ENCODE results near the gene KIAA1328.

KIAA1328 gene

DNA sequence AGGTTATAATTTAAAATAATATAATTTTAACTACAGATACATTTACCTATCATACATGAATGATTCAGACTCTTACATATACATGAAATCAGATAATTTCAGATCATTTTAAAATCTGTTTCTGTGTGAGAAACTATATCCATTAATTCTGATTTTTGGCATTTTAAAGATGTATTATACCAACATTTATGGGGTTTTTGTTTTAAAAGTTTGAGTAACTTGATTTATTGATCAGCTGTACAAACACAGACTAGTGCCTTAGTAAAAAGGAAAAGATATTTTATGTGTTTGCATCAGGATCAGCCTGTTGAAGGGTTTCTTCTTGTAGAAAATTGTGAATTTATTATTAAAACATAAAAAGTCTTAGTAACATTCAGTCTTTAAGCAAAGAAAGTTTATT, 59.9 kb downstream of the KIAA1328 start:
- Histone ChIP-seq H3K9ac (ENCODE audit: low read length) (no peak overlapping the region), H4K20me1 (ENCODE audit: low read depth, low read length) (no peaks in the 10 kb centered on the region), H3K79me2 (ENCODE audit: insufficient read depth, low read length) (no peaks in the 10 kb centered on the region), H3K4me2 (ENCODE audit: low read depth, low read length, poor library complexity, severe bottlenecking) (no peak overlapping the region), H3K36me3 (ENCODE audit: low read length) (no peaks in the 10 kb centered on the region), H3K9me3 (ENCODE audit: insufficient read depth, low read length) (no peaks in the 10 kb centered on the region), H3K4me3 (ENCODE audit: insufficient read depth, low read length, poor library complexity, severe bottlenecking) (no peak overlapping the region), H3F3A (ENCODE audit: insufficient read depth) (no peaks in the 10 kb centered on the region), H3K27me3 (ENCODE audit: low read length) (no peaks in the 10 kb centered on the region), H2AFZ (ENCODE audit: low read depth, low read length, severe bottlenecking) (no peak overlapping the region), H3K27ac (ENCODE audit: low read depth, low read length) (no peak overlapping the region), H3K9me2 (replicated peaks; ENCODE audit: insufficient read depth, low read length) (no peaks in the 10 kb centered on the region)
- TF ChIP-seq, protein P1, sequence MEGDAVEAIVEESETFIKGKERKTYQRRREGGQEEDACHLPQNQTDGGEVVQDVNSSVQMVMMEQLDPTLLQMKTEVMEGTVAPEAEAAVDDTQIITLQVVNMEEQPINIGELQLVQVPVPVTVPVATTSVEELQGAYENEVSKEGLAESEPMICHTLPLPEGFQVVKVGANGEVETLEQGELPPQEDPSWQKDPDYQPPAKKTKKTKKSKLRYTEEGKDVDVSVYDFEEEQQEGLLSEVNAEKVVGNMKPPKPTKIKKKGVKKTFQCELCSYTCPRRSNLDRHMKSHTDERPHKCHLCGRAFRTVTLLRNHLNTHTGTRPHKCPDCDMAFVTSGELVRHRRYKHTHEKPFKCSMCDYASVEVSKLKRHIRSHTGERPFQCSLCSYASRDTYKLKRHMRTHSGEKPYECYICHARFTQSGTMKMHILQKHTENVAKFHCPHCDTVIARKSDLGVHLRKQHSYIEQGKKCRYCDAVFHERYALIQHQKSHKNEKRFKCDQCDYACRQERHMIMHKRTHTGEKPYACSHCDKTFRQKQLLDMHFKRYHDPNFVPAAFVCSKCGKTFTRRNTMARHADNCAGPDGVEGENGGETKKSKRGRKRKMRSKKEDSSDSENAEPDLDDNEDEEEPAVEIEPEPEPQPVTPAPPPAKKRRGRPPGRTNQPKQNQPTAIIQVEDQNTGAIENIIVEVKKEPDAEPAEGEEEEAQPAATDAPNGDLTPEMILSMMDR (IDR thresholded peaks at IDR 0.05; ENCODE audit: insufficient read depth, low read length, poor library complexity, severe bottlenecking), result no peak
- no peak for TF ChIP-seq EZH2phosphoT487 (conservative IDR thresholded peaks at IDR 0.05; ENCODE audit: low read length)

DNA sequence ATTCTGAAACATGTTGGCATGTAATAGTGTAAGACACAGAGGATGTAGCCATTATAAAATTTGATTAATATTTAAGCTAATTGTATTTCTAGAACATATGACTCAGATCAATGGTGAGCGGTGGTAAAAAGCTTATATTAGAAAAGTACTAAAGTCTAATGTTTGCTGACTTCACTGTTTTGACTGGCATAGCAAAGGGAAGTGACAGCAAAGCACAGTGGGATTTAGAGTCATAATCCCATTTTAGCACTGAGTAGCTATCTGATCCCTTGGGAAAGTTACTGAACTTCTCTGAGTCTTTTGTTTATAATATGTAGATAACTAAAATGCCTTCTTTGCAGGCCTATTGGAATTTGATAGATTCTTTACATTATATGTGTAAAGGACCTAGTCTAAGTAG, 60.4 kb downstream of the KIAA1328 start:
- no peaks in the 10 kb centered on the region for H3K9me3 ChIP-seq (ENCODE audit: insufficient read depth, low read length)
- H3F3A ChIP-seq (ENCODE audit: insufficient read depth), result no peaks in the 10 kb centered on the region
- no peaks in the 10 kb centered on the region for H4K20me1 ChIP-seq (ENCODE audit: low read depth, low read length)
- no peak overlapping the region for H3K9ac ChIP-seq (ENCODE audit: low read length)
- H2AFZ ChIP-seq (ENCODE audit: low read depth, low read length, severe bottlenecking), result no peak overlapping the region
- no peak overlapping the region for H3K4me3 ChIP-seq (ENCODE audit: insufficient read depth, low read length, poor library complexity, severe bottlenecking)
- TF ChIP-seq EZH2phosphoT487 (conservative IDR thresholded peaks at IDR 0.05; ENCODE audit: low read length), result no peak
- TF ChIP-seq, protein P1 (IDR thresholded peaks at IDR 0.05; ENCODE audit: insufficient read depth, low read length, poor library complexity, severe bottlenecking), result no peak
- no peaks in the 10 kb centered on the region for H3K9me2 ChIP-seq (replicated peaks; ENCODE audit: insufficient read depth, low read length)
- H3K36me3 ChIP-seq (ENCODE audit: low read length), result no peaks in the 10 kb centered on the region
- no peak overlapping the region for H3K27ac ChIP-seq (ENCODE audit: low read depth, low read length)
- H3K79me2 ChIP-seq (ENCODE audit: insufficient read depth, low read length), result no peaks in the 10 kb centered on the region
- H3K4me2 ChIP-seq (ENCODE audit: low read depth, low read length, poor library complexity, severe bottlenecking), result no peak overlapping the region
- no peaks in the 10 kb centered on the region for H3K27me3 ChIP-seq (ENCODE audit: low read length)

GRCh38 chr18:36889742-36890141, 60.8 kb downstream of the KIAA1328 start:
- Histone ChIP-seq H3K27me3 (ENCODE audit: low read length) (no peaks in the 10 kb centered on the region), H3K27ac (ENCODE audit: low read depth, low read length) (no peak overlapping the region)

More at GRCh38 chr18:36889742-36890141, 60.8 kb downstream of the KIAA1328 start:
- Histone ChIP-seq H2AFZ (ENCODE audit: low read depth, low read length, severe bottlenecking) (no peak overlapping the region), H3K79me2 (ENCODE audit: insufficient read depth, low read length) (no peaks in the 10 kb centered on the region), H3F3A (ENCODE audit: insufficient read depth) (no peaks in the 10 kb centered on the region), H3K4me2 (ENCODE audit: low read depth, low read length, poor library complexity, severe bottlenecking) (no peak overlapping the region), H3K36me3 (ENCODE audit: low read length) (no peaks in the 10 kb centered on the region), H3K4me3 (ENCODE audit: insufficient read depth, low read length, poor library complexity, severe bottlenecking) (no peak overlapping the region), H3K9me2 (replicated peaks; ENCODE audit: insufficient read depth, low read length) (no peaks in the 10 kb centered on the region), H3K9me3 (ENCODE audit: insufficient read depth, low read length) (no peaks in the 10 kb centered on the region), H4K20me1 (ENCODE audit: low read depth, low read length) (no peaks in the 10 kb centered on the region), H3K9ac (ENCODE audit: low read length) (no peak overlapping the region)
- TF ChIP-seq EZH2phosphoT487 (conservative IDR thresholded peaks at IDR 0.05; ENCODE audit: low read length), result no peak
- TF ChIP-seq, protein P1 (IDR thresholded peaks at IDR 0.05; ENCODE audit: insufficient read depth, low read length, poor library complexity, severe bottlenecking), result no peak
